Glutamatergic neuron (in vitro differentiated cells): Measurements from ENCODE around the gene KCNN1. TPM values are rescaled to one million over a fixed set of nuclear protein-coding genes. Genes with fewer than 3 reads are reported as not detected.
A peak's percentile ranks its signal among the peaks of the same experiment; 100 is the strongest.

Source experiments
- DNase-seq: peaks from one replicate; pipeline ENCODE4 v3.0.0; 2022
- H3K27ac Mint-ChIP-seq: one replicate; pipeline ENCODE4 v1.8.0; 2020; ENCODE audit warnings: mild to moderate bottlenecking, mixed read lengths, inconsistent platforms; ENCODE audit not compliant: unreplicated experiment
- H3K27me3 Mint-ChIP-seq: one replicate; pipeline ENCODE4 v1.8.0; 2020; ENCODE audit warnings: mild to moderate bottlenecking, moderate library complexity, mixed read lengths, inconsistent platforms; ENCODE audit not compliant: unreplicated experiment
- H3K36me3 Mint-ChIP-seq: one replicate; pipeline ENCODE4 v1.8.0; 2020; ENCODE audit warnings: mild to moderate bottlenecking, mixed read lengths, inconsistent platforms; ENCODE audit not compliant: unreplicated experiment
- H3K4me1 Mint-ChIP-seq: one replicate; pipeline ENCODE4 v1.8.0; 2020; ENCODE audit warnings: mild to moderate bottlenecking, low read depth, mixed read lengths, inconsistent platforms; ENCODE audit not compliant: unreplicated experiment
- H3K4me3 Mint-ChIP-seq: one replicate; pipeline ENCODE4 v1.8.0; 2020; ENCODE audit warnings: mild to moderate bottlenecking, mixed read lengths, inconsistent platforms; ENCODE audit not compliant: unreplicated experiment
- H3K9me3 Mint-ChIP-seq: one replicate; pipeline ENCODE4 v1.8.0; 2020; ENCODE audit warnings: mild to moderate bottlenecking, moderate library complexity, mixed read lengths, inconsistent platforms; ENCODE audit not compliant: unreplicated experiment
- total RNA-seq: library from RNA; stranded (reverse); fragmentation: NEBNext Ultra II Directional; extraction: Animal tissue kit (Norgen Biotek cat#: 25700); gene quantifications from one replicate; pipeline ENCODE4 v1.2.1, GENCODE V29; 2021; ENCODE audit not compliant: unreplicated experiment
- TF ChIP-seq, protein P1 (sequence below): fragments of 200-600 bp; sonication (generic); IDR thresholded peaks from one replicate; pipeline ENCODE4 v1.5.0; 2021; ENCODE audit not compliant: partially characterized antibody, unreplicated experiment

The KCNN1 gene
- total RNA-seq, 1 donor from 2014 or later = 91.1 TPM

DNA sequence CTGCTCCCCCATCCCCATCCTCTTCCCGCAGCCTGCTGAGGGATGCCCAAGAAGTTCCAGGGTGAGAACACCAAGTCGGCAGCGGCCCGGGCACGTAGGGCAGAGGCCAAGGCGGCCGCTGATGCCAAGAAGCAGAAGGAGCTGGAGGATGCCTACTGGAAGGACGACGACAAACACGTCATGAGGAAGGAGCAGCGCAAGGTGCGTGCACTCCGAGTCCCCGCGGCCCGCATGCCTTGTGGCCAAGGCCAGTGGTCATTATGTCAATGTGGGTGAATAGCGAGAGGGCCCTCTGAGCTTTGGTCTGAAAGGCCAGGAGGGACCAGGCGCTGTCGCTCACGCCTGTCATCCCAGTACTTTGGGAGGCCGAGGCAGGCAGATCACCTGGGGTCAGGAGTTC lies 30.5 kb upstream of the KCNN1 start:
- Mint-ChIP-seq H3K36me3 (no peaks in the 10 kb centered on the region), H3K4me3 (no peak overlapping the region), H3K9me3 (peaks cover 6% of the 10 kb centered on the region), H3K4me1 (peaks cover 3% of the 10 kb centered on the region), H3K27ac (no peak overlapping the region), H3K27me3 (peaks cover 4% of the 10 kb centered on the region)
- DNase-seq = no peak
- TF ChIP-seq, protein P1, sequence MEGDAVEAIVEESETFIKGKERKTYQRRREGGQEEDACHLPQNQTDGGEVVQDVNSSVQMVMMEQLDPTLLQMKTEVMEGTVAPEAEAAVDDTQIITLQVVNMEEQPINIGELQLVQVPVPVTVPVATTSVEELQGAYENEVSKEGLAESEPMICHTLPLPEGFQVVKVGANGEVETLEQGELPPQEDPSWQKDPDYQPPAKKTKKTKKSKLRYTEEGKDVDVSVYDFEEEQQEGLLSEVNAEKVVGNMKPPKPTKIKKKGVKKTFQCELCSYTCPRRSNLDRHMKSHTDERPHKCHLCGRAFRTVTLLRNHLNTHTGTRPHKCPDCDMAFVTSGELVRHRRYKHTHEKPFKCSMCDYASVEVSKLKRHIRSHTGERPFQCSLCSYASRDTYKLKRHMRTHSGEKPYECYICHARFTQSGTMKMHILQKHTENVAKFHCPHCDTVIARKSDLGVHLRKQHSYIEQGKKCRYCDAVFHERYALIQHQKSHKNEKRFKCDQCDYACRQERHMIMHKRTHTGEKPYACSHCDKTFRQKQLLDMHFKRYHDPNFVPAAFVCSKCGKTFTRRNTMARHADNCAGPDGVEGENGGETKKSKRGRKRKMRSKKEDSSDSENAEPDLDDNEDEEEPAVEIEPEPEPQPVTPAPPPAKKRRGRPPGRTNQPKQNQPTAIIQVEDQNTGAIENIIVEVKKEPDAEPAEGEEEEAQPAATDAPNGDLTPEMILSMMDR = no peak

DNA sequence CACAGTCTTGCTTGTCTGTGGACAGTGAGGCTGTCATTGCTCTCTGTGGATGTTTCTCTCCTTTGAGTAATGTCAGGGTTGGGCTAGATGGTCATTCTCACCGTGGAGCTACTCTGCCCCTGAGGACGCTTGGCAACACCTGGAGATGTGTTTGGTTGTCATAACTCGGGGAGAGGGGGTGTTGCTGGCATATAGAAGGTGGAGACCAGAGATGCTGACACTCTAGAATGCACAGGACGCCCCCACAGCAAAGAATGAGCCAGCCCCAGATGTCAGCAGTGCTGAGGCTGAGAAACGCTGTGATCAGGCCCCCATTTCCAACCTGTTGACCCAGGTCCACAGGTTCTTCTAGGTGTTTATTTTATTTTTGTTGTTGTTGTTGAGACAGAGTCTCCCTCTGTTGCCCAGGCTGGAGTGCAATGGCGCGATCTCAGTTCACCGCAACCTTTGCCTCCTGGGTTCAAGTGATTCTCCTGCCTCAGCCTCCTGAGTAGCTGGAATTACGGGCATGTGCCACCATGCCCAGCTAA lies 29.5 kb upstream of the KCNN1 start:
- Mint-ChIP-seq H3K9me3 (peaks cover 3% of the 10 kb centered on the region), H3K27me3 (no peaks in the 10 kb centered on the region), H3K4me3 (no peak overlapping the region), H3K36me3 (no peaks in the 10 kb centered on the region), H3K4me1 (peaks cover 2% of the 10 kb centered on the region), H3K27ac (no peak overlapping the region)
- DNase-seq = no peak
- TF ChIP-seq, protein P1 = no peak

DNA sequence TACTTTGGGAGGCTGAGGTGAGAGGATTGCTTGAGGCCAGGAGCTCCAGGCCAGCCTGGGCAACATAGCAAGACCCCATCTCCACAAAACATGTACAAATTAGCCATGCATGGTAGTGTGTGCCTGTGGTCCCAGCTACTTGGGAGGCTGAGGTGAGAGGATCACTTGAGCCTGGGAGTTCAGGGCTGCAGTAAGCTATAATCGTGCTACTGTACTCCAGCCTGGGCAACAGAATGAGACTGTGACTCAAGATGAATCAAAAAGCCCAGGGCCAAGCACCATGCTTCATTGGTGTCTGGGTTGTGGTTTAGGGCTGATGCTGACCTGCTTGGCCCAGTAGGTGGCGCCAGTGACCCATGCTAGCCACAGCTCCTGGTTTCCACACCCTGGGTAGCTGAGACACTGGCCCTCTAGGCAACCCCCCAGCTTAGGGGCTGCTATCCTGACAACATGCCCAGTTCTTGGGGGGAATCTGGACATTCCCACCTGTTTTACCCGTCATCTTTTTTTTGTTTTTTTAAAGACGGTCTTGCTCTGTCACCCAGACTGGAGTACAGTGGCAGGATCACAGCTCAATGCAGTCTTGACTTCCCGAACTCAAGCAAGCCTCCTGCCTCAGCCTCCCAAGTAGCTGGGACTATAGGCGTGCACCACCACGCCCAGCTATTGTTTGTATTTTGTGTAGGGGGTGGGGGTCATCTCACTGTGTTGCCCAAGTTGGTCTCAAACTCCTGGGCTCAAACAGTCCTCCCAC lies 28.6 kb upstream of the KCNN1 start:
- Mint-ChIP-seq H3K9me3 (peaks cover 3% of the 10 kb centered on the region), H3K36me3 (no peaks in the 10 kb centered on the region), H3K27me3 (no peaks in the 10 kb centered on the region), H3K4me3 (no peak overlapping the region), H3K27ac (no peak overlapping the region), H3K4me1 (peaks cover 3% of the 10 kb centered on the region)
- TF ChIP-seq, protein P1 = peak; percentile 93
- peak; percentile 89 for DNase-seq

DNA sequence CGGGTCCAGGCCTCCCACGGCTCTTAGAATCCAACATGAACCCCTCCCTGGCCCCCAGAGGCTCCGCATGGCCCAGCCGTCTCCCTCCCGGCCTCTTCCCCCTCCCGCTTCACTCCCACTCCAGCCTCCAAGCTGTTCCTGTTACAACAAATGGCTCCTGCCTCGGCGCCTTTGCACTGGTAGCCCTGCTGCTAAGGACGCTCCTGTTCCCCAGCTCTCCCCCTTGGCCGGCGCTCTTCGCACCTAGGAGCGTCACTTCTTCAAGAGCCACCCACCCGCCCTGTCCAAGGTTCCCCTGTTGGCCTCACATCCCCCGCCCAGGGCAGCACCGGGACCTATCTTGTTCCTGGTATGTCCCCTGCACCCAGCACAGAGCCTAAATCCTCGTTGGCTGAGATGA lies 24.7 kb upstream of the KCNN1 start:
- H3K4me3 Mint-ChIP-seq = no peak overlapping the region
- peak; percentile 47 for DNase-seq
- peaks cover 8% of the 10 kb centered on the region for H3K27me3 Mint-ChIP-seq
- no peaks in the 10 kb centered on the region for H3K36me3 Mint-ChIP-seq
- H3K27ac Mint-ChIP-seq = peak overlapping the region; percentile 28
- TF ChIP-seq, protein P1 = no peak
- peaks cover 7% of the 10 kb centered on the region for H3K4me1 Mint-ChIP-seq
- peaks cover 4% of the 10 kb centered on the region for H3K9me3 Mint-ChIP-seq

DNA sequence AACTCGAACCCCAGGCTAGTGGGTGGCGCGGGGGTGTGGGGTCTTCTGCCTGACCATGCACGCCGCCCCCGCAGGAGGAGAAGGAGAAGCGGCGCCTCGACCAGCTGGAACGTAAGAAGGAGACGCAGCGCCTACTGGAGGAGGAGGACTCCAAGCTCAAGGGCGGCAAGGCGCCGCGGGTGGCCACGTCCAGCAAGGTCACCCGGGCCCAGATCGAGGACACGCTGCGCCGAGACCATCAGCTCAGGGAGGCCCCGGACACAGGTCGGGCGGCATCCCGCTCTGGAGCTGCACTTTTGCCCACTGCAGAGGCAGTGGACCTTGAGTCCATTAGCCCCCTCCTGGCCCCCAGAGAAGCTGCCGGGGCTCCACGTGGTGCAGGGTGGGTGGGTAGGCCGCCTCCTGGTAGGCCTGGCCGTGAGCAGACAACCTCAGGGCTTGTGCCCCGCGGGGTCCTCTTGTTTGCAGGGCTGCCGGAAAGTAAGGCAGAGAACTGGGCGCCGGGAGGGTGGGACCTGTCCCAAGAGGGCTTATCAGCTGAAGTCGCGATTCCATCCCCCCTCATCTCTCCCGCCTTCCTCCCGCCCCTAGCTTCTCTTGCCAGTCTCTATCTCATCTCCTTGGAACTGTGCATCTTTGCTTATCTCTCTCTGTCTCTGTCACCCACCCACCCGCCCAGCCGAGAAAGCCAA lies 24.2 kb upstream of the KCNN1 start:
- TF ChIP-seq, protein P1 = no peak
- H3K9me3 Mint-ChIP-seq = peaks cover 4% of the 10 kb centered on the region
- H3K27ac Mint-ChIP-seq = peak overlapping the region; percentile 28
- peak; percentile 46 for DNase-seq
- no peaks in the 10 kb centered on the region for H3K36me3 Mint-ChIP-seq
- H3K27me3 Mint-ChIP-seq = peaks cover 12% of the 10 kb centered on the region
- H3K4me1 Mint-ChIP-seq = peaks cover 9% of the 10 kb centered on the region
- H3K4me3 Mint-ChIP-seq = no peak overlapping the region
